ENCODE measurements around the gene BICDL1. TPM values are rescaled to one million over a fixed set of nuclear protein-coding genes. Genes with fewer than 3 reads are reported as not detected.

BICDL1 gene
- total and polyA plus RNA-seq, 2 donors (not counting 1 experiment from before 2014, with no cell fraction given), result not detected

DNA sequence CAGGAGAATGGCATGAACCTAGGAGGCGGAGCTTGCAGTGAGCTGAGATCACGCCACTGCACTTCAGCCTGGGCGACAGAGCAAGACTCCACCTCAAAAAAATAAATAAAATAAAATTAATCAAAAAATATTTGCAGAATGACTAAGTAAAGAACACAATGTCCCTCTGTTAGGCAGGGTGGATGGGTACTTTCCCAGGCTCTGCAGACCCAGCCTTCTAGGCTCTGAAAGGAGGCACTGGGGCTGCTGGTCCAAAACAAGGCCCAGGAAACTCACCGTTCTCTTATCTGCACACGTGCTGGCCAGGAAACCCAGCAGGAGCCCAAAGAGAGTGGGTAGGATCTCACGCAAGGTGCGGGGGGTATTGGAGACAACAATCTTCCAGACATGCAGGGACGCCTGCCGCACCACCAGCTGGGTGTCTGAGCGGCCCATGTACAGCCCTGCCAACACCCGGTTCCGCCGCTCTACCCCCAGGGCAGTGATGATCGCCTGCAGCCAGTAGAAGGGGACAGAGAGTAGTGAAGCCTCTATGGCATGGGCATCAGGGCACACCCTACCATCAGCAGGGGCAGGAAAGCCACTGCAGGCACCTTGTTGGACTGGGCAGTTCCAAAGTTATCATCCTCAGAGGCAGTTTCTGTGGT, 153.3 kb downstream of the BICDL1 start:
- H3K9ac ChIP-seq (ENCODE audit: insufficient read depth, low read length), result no peak overlapping the region
- H3K9me3 ChIP-seq (ENCODE audit: control insufficient read depth, insufficient read depth, low read depth, low read length), result no peaks in the 10 kb centered on the region
- no peaks in the 10 kb centered on the region for H3K4me1 ChIP-seq (ENCODE audit: control insufficient read depth, extremely low read depth, insufficient read depth, low read length)
- H3K27ac ChIP-seq (ENCODE audit: insufficient read depth, low read length), result no peak overlapping the region
- no peaks in the 10 kb centered on the region for H4K20me1 ChIP-seq (ENCODE audit: control insufficient read depth, extremely low read depth, insufficient read depth, low read length)
- no peak for TF ChIP-seq EZH2 (IDR thresholded peaks at IDR 0.05; ENCODE audit: low read length, missing control alignments)
- TF ChIP-seq, protein P1, sequence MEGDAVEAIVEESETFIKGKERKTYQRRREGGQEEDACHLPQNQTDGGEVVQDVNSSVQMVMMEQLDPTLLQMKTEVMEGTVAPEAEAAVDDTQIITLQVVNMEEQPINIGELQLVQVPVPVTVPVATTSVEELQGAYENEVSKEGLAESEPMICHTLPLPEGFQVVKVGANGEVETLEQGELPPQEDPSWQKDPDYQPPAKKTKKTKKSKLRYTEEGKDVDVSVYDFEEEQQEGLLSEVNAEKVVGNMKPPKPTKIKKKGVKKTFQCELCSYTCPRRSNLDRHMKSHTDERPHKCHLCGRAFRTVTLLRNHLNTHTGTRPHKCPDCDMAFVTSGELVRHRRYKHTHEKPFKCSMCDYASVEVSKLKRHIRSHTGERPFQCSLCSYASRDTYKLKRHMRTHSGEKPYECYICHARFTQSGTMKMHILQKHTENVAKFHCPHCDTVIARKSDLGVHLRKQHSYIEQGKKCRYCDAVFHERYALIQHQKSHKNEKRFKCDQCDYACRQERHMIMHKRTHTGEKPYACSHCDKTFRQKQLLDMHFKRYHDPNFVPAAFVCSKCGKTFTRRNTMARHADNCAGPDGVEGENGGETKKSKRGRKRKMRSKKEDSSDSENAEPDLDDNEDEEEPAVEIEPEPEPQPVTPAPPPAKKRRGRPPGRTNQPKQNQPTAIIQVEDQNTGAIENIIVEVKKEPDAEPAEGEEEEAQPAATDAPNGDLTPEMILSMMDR (conservative IDR thresholded peaks at IDR 0.05 in 1 of 2, IDR thresholded peaks at IDR 0.05 in 1 of 2; ENCODE audit: low read depth in 1 of 2, low read length in 2 of 2), result no peak
- H3K36me3 ChIP-seq (ENCODE audit: control insufficient read depth, insufficient read depth, low read length), result peaks cover 48% of the 10 kb centered on the region
- peak in 1 of 2 donors; percentile 15 for DNase-seq (ENCODE audit: low read depth in 2 of 2)
- H3K4me2 ChIP-seq (ENCODE audit: extremely low read depth, insufficient read depth, low read length), result no peak overlapping the region
- H2AFZ ChIP-seq (ENCODE audit: low read length), result no peak overlapping the region
- no peak overlapping the region for H3K4me3 ChIP-seq (replicated peaks in 1 of 4; ENCODE audit: control extremely low read depth in 1 of 4, insufficient read depth in 1 of 4, low read depth in 3 of 4, low read length in 4 of 4)
- H3K79me2 ChIP-seq (ENCODE audit: control insufficient read depth, insufficient read depth, low read length), result no peaks in the 10 kb centered on the region
- no peaks in the 10 kb centered on the region for H3K27me3 ChIP-seq (ENCODE audit: control insufficient read depth, insufficient read depth, low read length)

Other genes starting within 250 kb of the BICDL1 start
- 4.6 and 25.4 TPM in 2 replicates for gene CIT, start 111.9 kb upstream of the BICDL1 start, total RNA-seq
- gene CIT, start 111.9 kb upstream of the BICDL1 start, polyA plus RNA-seq, result 6.8 and 26.4 TPM in 2 replicates
- gene RAB35, start 127.5 kb downstream of the BICDL1 start, total RNA-seq, result 23.4 and 29.7 TPM in 2 replicates
- 51.4 and 70.9 TPM in 2 replicates for gene RAB35, start 127.5 kb downstream of the BICDL1 start, polyA plus RNA-seq
- gene GCN1, start 205.5 kb downstream of the BICDL1 start, total RNA-seq, result 86.8 and 93.1 TPM in 2 replicates
- 30.8 and 45.8 TPM in 2 replicates for gene GCN1, start 205.5 kb downstream of the BICDL1 start, polyA plus RNA-seq
- 3,063 and 3,837 TPM in 2 replicates for gene RPLP0, start 211.9 kb downstream of the BICDL1 start, total RNA-seq
- 5,137 and 6,435 TPM in 2 replicates for gene RPLP0, start 211.9 kb downstream of the BICDL1 start, polyA plus RNA-seq